HEK293 (cell line): Measurements from ENCODE around the gene SATL1.
A peak's percentile ranks its signal among the peaks of the same experiment; 100 is the strongest.
"Not testable (repeated sequence)": the region's sequence is repeated elsewhere in the genome, so short reads cannot be mapped to it uniquely, and the experiment has no call there.

ENCODE experiments used
- CTCF ChIA-PET: fragments of 350-600 bp; formaldehyde crosslinking; extraction: SDS; loops from one replicate; lab custom pipeline; 2021; ENCODE audit warnings: antibody characterized with exemption; lab: Yijun Ruan, JAX
- POLR2A ChIA-PET: fragments of 300-600 bp; formaldehyde crosslinking; extraction: SDS; loops from one replicate; lab custom pipeline; 2020; ENCODE audit warnings: antibody characterized with exemption, inconsistent platforms; lab: Yijun Ruan, JAX
- H3K27ac ChIP-seq: fragments of 200-500 bp; sonication (Bioruptor generic); 2 replicates; pipeline ENCODE4 v1.5.1; 2014; ENCODE audit warnings: low read depth, low read length, control low read depth, inconsistent platforms; ENCODE audit errors: extremely low read depth
- H3K36me3 ChIP-seq, 2 experiments: fragments of 200-500 bp in 1 of 2; sonication (Bioruptor generic) in 1 of 2; 1 replicate in 1 of 2; 2 replicates in 1 of 2; pipeline ENCODE4 v1.5.1; 2014 to 2017; ENCODE audit warnings: inconsistent platforms in 2 of 2, low read length in 2 of 2; ENCODE audit not compliant: control insufficient read depth in 2 of 2, insufficient read depth in 1 of 2
- H3K4me1 ChIP-seq: fragments of 200-500 bp; sonication (Bioruptor generic); 2 replicates; pipeline ENCODE4 v1.5.1; 2014; ENCODE audit warnings: mild to moderate bottlenecking, low read length, inconsistent platforms; ENCODE audit not compliant: control insufficient read depth, insufficient read depth
- H3K4me3 ChIP-seq: 2 replicates; pipeline ENCODE4 v1.5.1; 2011; ENCODE audit warnings: low read depth, mild to moderate bottlenecking, control low read depth, low read length, moderate library complexity
- H3K9me3 ChIP-seq: fragments of 200-500 bp; sonication (Bioruptor generic); 2 replicates; pipeline ENCODE4 v1.5.1; 2014; ENCODE audit warnings: low read depth, low read length, inconsistent platforms; ENCODE audit not compliant: control insufficient read depth, insufficient read depth
- CTCF ChIP-seq: fragments of 450-650 bp; formaldehyde crosslinking; IDR thresholded peaks from 2 replicates; pipeline ENCODE4 v1.5.1; 2016; ENCODE audit warnings: missing biosample characterization, missing genetic modification characterization
- ELK4 ChIP-seq: IDR thresholded peaks from 2 replicates; pipeline ENCODE4 v1.6.1; 2011; ENCODE audit warnings: mild to moderate bottlenecking, low read depth, low read length, borderline replicate concordance
- HOXA7 ChIP-seq: sonication (generic); formaldehyde crosslinking; IDR thresholded peaks from 2 replicates; pipeline ENCODE4 v1.8.1; 2022; ENCODE audit warnings: missing genetic modification reagents, borderline replicate concordance
- MEIS1 ChIP-seq: sonication (generic); formaldehyde crosslinking; IDR thresholded peaks from 2 replicates; pipeline ENCODE4 v1.8.1; 2022; ENCODE audit warnings: missing genetic modification reagents, mild to moderate bottlenecking, borderline replicate concordance
- MYNN ChIP-seq: fragments of 450-650 bp; formaldehyde crosslinking; IDR thresholded peaks from 2 replicates; pipeline ENCODE4 v1.5.1; 2016; ENCODE audit warnings: missing biosample characterization, missing genetic modification characterization, borderline replicate concordance
- RBAK ChIP-seq: fragments of 450-650 bp; formaldehyde crosslinking; IDR thresholded peaks from 2 replicates; pipeline ENCODE4 v1.5.1; 2016; ENCODE audit warnings: missing biosample characterization, missing genetic modification characterization
- SCRT1 ChIP-seq: fragments of 450-650 bp; formaldehyde crosslinking; IDR thresholded peaks from 2 replicates; pipeline ENCODE4 v1.5.1; 2016; ENCODE audit warnings: missing biosample characterization, missing genetic modification characterization, borderline replicate concordance
- SCRT2 ChIP-seq: fragments of 450-650 bp; formaldehyde crosslinking; IDR thresholded peaks from 2 replicates; pipeline ENCODE4 v1.5.1; 2016; ENCODE audit warnings: missing biosample characterization, missing genetic modification characterization
- SP3 ChIP-seq: fragments of 450-650 bp; formaldehyde crosslinking; IDR thresholded peaks from 2 replicates; pipeline ENCODE4 v1.5.1; 2016; ENCODE audit warnings: missing biosample characterization, missing genetic modification characterization
- WT1 ChIP-seq: fragments of 450-650 bp; formaldehyde crosslinking; IDR thresholded peaks from 2 replicates; pipeline ENCODE4 v1.5.1; 2016; ENCODE audit warnings: missing biosample characterization, missing genetic modification characterization
- ZBTB17 ChIP-seq: fragments of 450-650 bp; formaldehyde crosslinking; IDR thresholded peaks from 2 replicates; pipeline ENCODE4 v1.5.1; 2016; ENCODE audit warnings: missing biosample characterization, missing genetic modification characterization
- ZNF146 ChIP-seq: fragments of 450-650 bp; formaldehyde crosslinking; IDR thresholded peaks from 2 replicates; pipeline ENCODE4 v1.5.1; 2016; ENCODE audit warnings: missing biosample characterization, missing genetic modification characterization
- ZNF302 ChIP-seq: fragments of 450-650 bp; formaldehyde crosslinking; IDR thresholded peaks from 2 replicates; pipeline ENCODE4 v1.5.1; 2016; ENCODE audit warnings: missing biosample characterization, missing genetic modification characterization, low read depth
- ZNF423 ChIP-seq: fragments of 450-650 bp; formaldehyde crosslinking; IDR thresholded peaks from 2 replicates; pipeline ENCODE4 v1.5.1; 2016; ENCODE audit warnings: missing biosample characterization, missing genetic modification characterization
- ZNF501 ChIP-seq: fragments of 450-650 bp; formaldehyde crosslinking; IDR thresholded peaks from 2 replicates; pipeline ENCODE4 v1.5.1; 2016; ENCODE audit warnings: missing biosample characterization, missing genetic modification characterization
- ZNF514 ChIP-seq: fragments of 450-650 bp; formaldehyde crosslinking; IDR thresholded peaks from 2 replicates; pipeline ENCODE4 v1.5.1; 2016; ENCODE audit warnings: missing biosample characterization, missing genetic modification characterization
- ZNF600 ChIP-seq: fragments of 450-650 bp; formaldehyde crosslinking; IDR thresholded peaks from 2 replicates; pipeline ENCODE4 v1.5.1; 2016; ENCODE audit warnings: missing biosample characterization, missing genetic modification characterization
- ZNF654 ChIP-seq: fragments of 450-650 bp; formaldehyde crosslinking; IDR thresholded peaks from 2 replicates; pipeline ENCODE4 v1.5.1; 2016; ENCODE audit warnings: low read depth, missing biosample characterization, missing genetic modification characterization
- ZNF785 ChIP-seq: fragments of 450-650 bp; formaldehyde crosslinking; IDR thresholded peaks from 2 replicates; pipeline ENCODE4 v1.5.1; 2016; ENCODE audit warnings: missing biosample characterization, missing genetic modification characterization
- ZNF791 ChIP-seq: fragments of 450-650 bp; formaldehyde crosslinking; IDR thresholded peaks from 2 replicates; pipeline ENCODE4 v1.5.1; 2016; ENCODE audit warnings: missing biosample characterization, missing genetic modification characterization
- ZNF830 ChIP-seq: fragments of 450-650 bp; IDR thresholded peaks from 2 replicates; pipeline ENCODE4 v1.5.0; 2018; ENCODE audit warnings: missing biosample characterization, missing genetic modification characterization, low read depth, mild to moderate bottlenecking, moderate library complexity
- TF ChIP-seq, protein P1 (sequence below): fragments of 450-650 bp; formaldehyde crosslinking; IDR thresholded peaks from 2 replicates; pipeline ENCODE4 v1.5.1; 2016; ENCODE audit warnings: missing biosample characterization, missing genetic modification characterization

The SATL1 gene

DNA sequence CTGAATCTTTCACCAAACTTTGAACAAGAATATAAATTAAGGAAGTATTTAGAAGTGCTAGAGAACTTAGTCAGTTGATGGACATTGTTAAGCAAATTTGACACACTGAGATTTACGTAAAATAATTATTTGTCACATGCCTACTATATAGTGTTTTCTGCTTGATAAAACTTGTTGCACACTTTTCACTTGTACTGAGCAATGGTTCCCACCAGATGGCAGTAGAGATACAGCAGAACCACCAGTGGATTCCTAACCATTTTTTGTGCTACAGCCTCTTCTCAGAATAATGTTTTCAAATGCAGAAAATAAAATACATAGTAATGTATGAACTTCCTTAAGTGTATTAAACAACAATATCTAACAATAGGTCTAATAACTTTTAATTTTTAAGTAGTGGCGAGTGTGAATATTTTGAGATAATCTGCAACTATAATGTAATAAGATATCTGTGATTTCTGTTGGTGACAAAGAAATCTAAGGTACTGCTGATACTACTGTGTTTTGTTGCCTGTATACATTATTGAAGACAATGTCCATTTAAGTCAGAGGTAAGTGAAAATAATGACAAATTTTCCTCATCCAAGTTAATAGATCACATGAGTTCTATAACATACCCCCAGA, 158.7 kb downstream of the SATL1 start:
- no peak overlapping the region for H3K4me3 ChIP-seq
- H3K36me3 ChIP-seq: peaks cover 0 to 13% of the 10 kb centered on the region in 2 experiments; a peak in 2 of 3 replicates
- no peak for TF ChIP-seq MYNN (tag by site-specific recombination)
- peak; percentile 99 for TF ChIP-seq SCRT1 (tag by site-specific recombination)
- TF ChIP-seq CTCF (tag by site-specific recombination): peak; percentile 69; the same call in 1 of the 2 replicates
- peak; percentile 62 for TF ChIP-seq ZNF654 (tag by site-specific recombination)
- TF ChIP-seq SCRT2: peak; percentile 98
- ChIA-PET POLR2A (no interaction called here), CTCF (interaction anchor here (0.5 to 5.7 kb wide), 20 partner anchors 8 to 802 kb away, joined by 3 to 39 read pairs (median 4); no protein-coding TSS in a partner anchor)
- H3K9me3 ChIP-seq: no peaks in the 10 kb centered on the region
- no peak overlapping the region for H3K27ac ChIP-seq
- no peaks in the 10 kb centered on the region for H3K4me1 ChIP-seq

DNA sequence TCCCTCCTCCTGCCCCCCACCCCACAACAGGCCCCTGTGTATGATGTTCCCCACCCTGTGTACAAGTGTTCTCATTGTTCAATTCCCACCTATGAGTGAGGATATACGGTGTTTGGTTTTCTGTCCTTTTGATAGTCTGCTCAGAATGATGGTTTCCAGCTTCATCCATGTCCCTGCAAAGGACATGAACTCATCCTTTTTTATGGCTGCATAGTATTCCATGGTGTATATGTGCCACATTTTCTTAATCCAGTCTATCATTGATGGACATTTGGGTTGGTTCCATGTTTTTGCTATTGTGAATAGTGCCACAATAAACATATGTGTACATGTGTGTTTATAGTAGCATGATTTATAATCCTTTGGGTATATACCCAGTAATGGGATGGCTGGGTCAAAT, 166.3 kb downstream of the SATL1 start:
- CTCF ChIA-PET, H3K4me1 ChIP-seq, POLR2A ChIA-PET, H3K27ac ChIP-seq, H3K4me3 ChIP-seq, H3K36me3 ChIP-seq, H3K9me3 ChIP-seq: not testable (repeated sequence)
- TF ChIP-seq, protein P1, sequence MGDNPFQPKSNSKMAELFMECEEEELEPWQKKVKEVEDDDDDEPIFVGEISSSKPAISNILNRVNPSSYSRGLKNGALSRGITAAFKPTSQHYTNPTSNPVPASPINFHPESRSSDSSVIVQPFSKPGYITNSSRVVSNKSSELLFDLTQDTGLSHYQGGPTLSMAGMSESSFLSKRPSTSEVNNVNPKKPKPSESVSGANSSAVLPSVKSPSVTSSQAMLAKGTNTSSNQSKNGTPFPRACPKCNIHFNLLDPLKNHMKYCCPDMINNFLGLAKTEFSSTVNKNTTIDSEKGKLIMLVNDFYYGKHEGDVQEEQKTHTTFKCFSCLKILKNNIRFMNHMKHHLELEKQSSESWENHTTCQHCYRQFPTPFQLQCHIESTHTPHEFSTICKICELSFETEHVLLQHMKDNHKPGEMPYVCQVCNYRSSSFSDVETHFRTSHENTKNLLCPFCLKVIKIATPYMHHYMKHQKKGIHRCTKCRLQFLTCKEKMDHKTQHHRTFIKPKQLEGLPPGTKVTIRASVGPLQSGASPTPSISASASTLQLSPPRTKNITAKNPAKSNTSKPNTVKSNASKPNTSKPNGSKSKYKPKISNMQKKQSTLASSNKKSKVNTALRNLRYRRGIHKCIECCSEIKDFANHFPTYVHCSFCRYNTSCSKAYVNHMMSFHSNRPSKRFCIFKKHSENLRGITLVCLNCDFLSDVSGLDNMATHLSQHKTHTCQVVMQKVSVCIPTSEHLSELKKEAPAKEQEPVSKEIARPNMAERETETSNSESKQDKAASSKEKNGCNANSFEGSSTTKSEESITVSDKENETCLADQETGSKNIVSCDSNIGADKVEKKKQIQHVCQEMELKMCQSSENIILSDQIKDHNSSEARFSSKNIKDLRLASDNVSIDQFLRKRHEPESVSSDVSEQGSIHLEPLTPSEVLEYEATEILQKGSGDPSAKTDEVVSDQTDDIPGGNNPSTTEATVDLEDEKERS: 0 out of 2 replicates have a peak, but pooled peaks have one; percentile 71
- peak; percentile 92 for TF ChIP-seq ZNF146 (tag by site-specific recombination)

DNA sequence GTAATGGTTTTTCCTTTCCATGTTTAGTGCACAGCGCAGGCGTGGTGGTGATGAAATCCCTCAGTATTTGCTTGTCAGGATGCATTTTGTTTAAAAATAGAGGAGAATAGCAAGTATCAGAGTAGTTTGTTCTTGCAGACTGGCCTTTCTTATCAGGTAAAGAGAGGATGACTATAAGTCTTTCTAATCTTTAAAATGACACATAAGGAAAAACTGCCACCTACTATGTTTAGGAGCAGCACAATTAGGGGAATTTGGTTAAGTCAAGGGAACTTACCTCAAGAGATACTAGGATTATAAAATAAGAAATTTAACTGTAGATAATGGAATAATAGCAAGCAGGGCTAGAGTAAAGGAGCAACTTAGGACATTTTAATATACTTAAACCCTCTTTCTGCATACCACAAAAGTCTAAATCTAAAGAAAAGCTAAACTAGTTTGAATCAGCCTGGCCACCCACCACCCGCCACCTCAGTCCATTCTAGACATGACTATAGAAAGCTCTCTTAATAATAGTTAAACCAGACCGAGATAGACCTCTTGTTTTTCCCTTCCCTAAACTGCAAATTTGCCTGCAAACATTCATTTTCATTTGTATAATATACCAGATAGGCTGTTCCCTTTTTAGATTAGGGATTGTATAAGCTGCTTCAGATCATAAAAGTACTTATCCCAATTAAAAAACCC, 177.9 kb downstream of the SATL1 start:
- no peaks in the 10 kb centered on the region; the same call in 1 of the 2 replicates for H3K9me3 ChIP-seq
- H3K36me3 ChIP-seq: peaks cover 5 to 6% of the 10 kb centered on the region in 2 experiments; a peak in 2 of 3 replicates
- H3K4me3 ChIP-seq: no peak overlapping the region
- no peaks in the 10 kb centered on the region for H3K4me1 ChIP-seq
- ChIA-PET POLR2A (no interaction called here), CTCF (interaction anchor here (0.8 kb wide), 1 partner anchor 11 kb away, joined by 6 read pairs; no protein-coding TSS in a partner anchor)
- H3K27ac ChIP-seq: no peak overlapping the region
- TF ChIP-seq ZNF654 (tag by site-specific recombination): no peak
- no peak for TF ChIP-seq ZNF830 (tag by site-specific recombination)
- TF ChIP-seq ZNF302 (tag by site-specific recombination): no peak
- no peak for TF ChIP-seq ZNF514 (tag by site-specific recombination)
- TF ChIP-seq ZBTB17 (tag by site-specific recombination): no peak
- TF ChIP-seq SP3 (tag by site-specific recombination): no peak
- no peak for TF ChIP-seq MEIS1 (CRISPR knock-in tag)
- TF ChIP-seq CTCF (tag by site-specific recombination): no peak
- no peak for TF ChIP-seq ZNF791 (tag by site-specific recombination)
- TF ChIP-seq ELK4: no peak
- no peak for TF ChIP-seq ZNF600 (tag by site-specific recombination)
- TF ChIP-seq WT1 (tag by site-specific recombination): no peak
- TF ChIP-seq RBAK: no peak
- no peak for TF ChIP-seq ZNF501 (tag by site-specific recombination)
- no peak for TF ChIP-seq ZNF785 (tag by site-specific recombination)
- no peak for TF ChIP-seq HOXA7 (CRISPR knock-in tag)
- TF ChIP-seq ZNF423 (tag by site-specific recombination): no peak
